K562 (cell line): Measurements from ENCODE around the gene TMEM132D. TPM values are rescaled to one million over a fixed set of nuclear protein-coding genes. Genes with fewer than 3 reads are reported as not detected.

Source experiments
- ATAC-seq: fragments of 200-7000 bp; cut with Tn5 transposase; 3 replicates; pipeline ENCODE4 v1.9.1; 2020; ENCODE audit warnings: moderate library complexity
- BruUV-seq: library from RNA; stranded (reverse); fragments of 400-500 nt; replicated peaks from 2 replicates; lab custom pipeline; 2021; lab: Mats Ljungman, UMichigan
- CTCF ChIA-PET: fragments of 300-600 bp; formaldehyde crosslinking; extraction: SDS; loops from one replicate; lab custom pipeline; 2021; ENCODE audit warnings: low intra/inter-chr PET ratio; lab: Yijun Ruan, JAX
- POLR2A ChIA-PET: fragments of 300-600, 350-650 bp; sonication (Branson Sonifier 250); formaldehyde crosslinking; extraction: SDS; loops from one replicate; lab custom pipeline; 2021; ENCODE audit warnings: antibody characterized with exemption, inconsistent platforms; lab: Yijun Ruan, JAX
- DNase-seq, 4 experiments: peaks; one replicate each; pipeline versions ENCODE4 v3.0.0 to v3.0.0-alpha.2; 2011 to 2018; ENCODE audit warnings: low spot score in 3 of 4, mixed read lengths in 3 of 4; ENCODE audit errors: extremely low read depth in 1 of 4
- FAIRE-seq: peaks from 2 replicates; lab custom pipeline; 2011; peaks lifted over from hg19 to GRCh38; lab: Jason Lieb, UNC
- H2AFZ ChIP-seq: 2 replicates; pipeline ENCODE4 v1.6.0; 2011; ENCODE audit warnings: low read depth, low read length, control low read depth, inconsistent platforms
- H3K27ac ChIP-seq: fragments of 200-600 bp; 3 replicates; pipeline ENCODE4 v1.8.0; 2011; ENCODE audit warnings: low read depth, mild to moderate bottlenecking, control low read depth, inconsistent platforms, low read length, moderate library complexity, mixed read lengths; ENCODE audit errors: extremely low read depth
- H3K27me3 ChIP-seq, 2 experiments: fragments of 300-600 bp in 1 of 2; 2 replicates in 1 of 2; 3 replicates in 1 of 2; pipeline versions ENCODE4 v1.6.0 to v1.8.0; 2011; ENCODE audit warnings: inconsistent platforms in 2 of 2, low read length in 2 of 2, mild to moderate bottlenecking in 1 of 2, mixed read lengths in 1 of 2, moderate library complexity in 1 of 2; ENCODE audit not compliant: control insufficient read depth in 2 of 2, insufficient read depth in 2 of 2
- H3K36me3 ChIP-seq: fragments of 300-600 bp; 3 replicates; pipeline ENCODE4 v1.8.0; 2011; ENCODE audit warnings: mild to moderate bottlenecking, low read length, inconsistent platforms; ENCODE audit not compliant: control insufficient read depth, insufficient read depth
- H3K4me1 ChIP-seq, 2 experiments: fragments of 200-600 bp in 1 of 2; replicated peaks in 1 of 2; 2 replicates in 1 of 2; 3 replicates in 1 of 2; pipeline versions ENCODE4 v1.5.1 to v1.8.0; 2011; ENCODE audit warnings: inconsistent platforms in 2 of 2, low read length in 2 of 2, mild to moderate bottlenecking in 1 of 2, mixed read lengths in 1 of 2, moderate library complexity in 1 of 2; ENCODE audit not compliant: control insufficient read depth in 2 of 2, insufficient read depth in 2 of 2
- H3K4me2 ChIP-seq: 2 replicates; pipeline ENCODE4 v1.6.1; 2011; ENCODE audit warnings: low read length, control low read depth, inconsistent platforms, mixed read lengths; ENCODE audit not compliant: insufficient read depth
- H3K4me3 ChIP-seq: fragments of 200-600 bp; sonication (generic), shearing (Covaris generic); 2 replicates; pipeline ENCODE4 v1.5.1; 2016; ENCODE audit warnings: control low read depth, inconsistent platforms
- H3K79me2 ChIP-seq: fragments of 200-600 bp; 3 replicates; pipeline ENCODE4 v1.8.0; 2011; ENCODE audit warnings: low read length, inconsistent platforms; ENCODE audit not compliant: control insufficient read depth, insufficient read depth
- H3K9ac ChIP-seq, 2 experiments: 2 replicates each; pipeline versions ENCODE4 v1.6.0 to v1.6.1; 2011; ENCODE audit warnings: low read depth in 2 of 2, low read length in 2 of 2, control low read depth in 1 of 2, inconsistent platforms in 1 of 2, mild to moderate bottlenecking in 1 of 2, mixed read lengths in 1 of 2; ENCODE audit not compliant: insufficient read depth in 1 of 2
- H3K9me1 ChIP-seq: one replicate; pipeline ENCODE4 v1.6.0; 2011; ENCODE audit warnings: inconsistent platforms, mild to moderate bottlenecking, low read length, moderate library complexity; ENCODE audit not compliant: control insufficient read depth, insufficient read depth
- H3K9me3 ChIP-seq: replicated peaks from 2 replicates; pipeline ENCODE4 v1.5.1; 2011; ENCODE audit warnings: low read depth, low read length, inconsistent platforms; ENCODE audit not compliant: control insufficient read depth, insufficient read depth
- H4K20me1 ChIP-seq: replicated peaks from 2 replicates; pipeline ENCODE4 v1.6.1; 2011; ENCODE audit warnings: low read length, inconsistent platforms, mixed read lengths; ENCODE audit not compliant: control insufficient read depth, insufficient read depth
- CBFA2T2 ChIP-seq: fragments of 450-650 bp; conservative IDR thresholded peaks from 2 replicates; pipeline ENCODE4 v1.6.1; 2017; ENCODE audit warnings: mild to moderate bottlenecking
- MNT ChIP-seq, 2 experiments: fragments of 450-650 bp; conservative IDR thresholded peaks; 2 replicates each; pipeline ENCODE4 v1.6.1; 2017; ENCODE audit warnings: mild to moderate bottlenecking in 2 of 2, moderate library complexity in 2 of 2
- MYNN ChIP-seq, 2 experiments: sonication (generic); formaldehyde crosslinking in 1 of 2; IDR thresholded peaks; 2 replicates each; pipeline versions ENCODE4 v1.5.0 to v1.6.1; 2016 to 2020; ENCODE audit warnings: antibody characterized with exemption in 1 of 2, missing genetic modification reagents in 1 of 2
- NFYB ChIP-seq: IDR thresholded peaks from 2 replicates; pipeline ENCODE4 v1.6.1; 2011; ENCODE audit warnings: mild to moderate bottlenecking, moderate library complexity; ENCODE audit not compliant: insufficient read length; ENCODE audit errors: extremely low read depth
- RAD51 ChIP-seq: fragments of 450-650 bp; IDR thresholded peaks from 2 replicates; pipeline ENCODE4 v1.7.1; 2016; ENCODE audit warnings: low read depth, mild to moderate bottlenecking, borderline replicate concordance
- TAF7 ChIP-seq: fragments of 450-650 bp; IDR thresholded peaks from 2 replicates; pipeline ENCODE4 v1.6.1; 2016; ENCODE audit warnings: missing genetic modification characterization, missing compliant biosample characterization
- TFE3 ChIP-seq: fragments of 450-650 bp; formaldehyde crosslinking; IDR thresholded peaks from 2 replicates; pipeline ENCODE4 v1.4.0; 2020; ENCODE audit warnings: mild to moderate bottlenecking, mixed read lengths
- TOE1 ChIP-seq, 2 experiments: fragments of 450-650 bp in 1 of 2; sonication (generic) in 1 of 2; formaldehyde crosslinking in 1 of 2; IDR thresholded peaks; 2 replicates each; pipeline versions ENCODE4 v1.7.1 to v1.8.0; 2016 to 2022; ENCODE audit warnings: borderline replicate concordance in 2 of 2, mild to moderate bottlenecking in 2 of 2, antibody characterized with exemption in 1 of 2, inconsistent platforms in 1 of 2, low read depth in 1 of 2, missing genetic modification reagents in 1 of 2, moderate library complexity in 1 of 2
- USF2 ChIP-seq: sonication (generic); formaldehyde crosslinking; IDR thresholded peaks from 2 replicates; pipeline ENCODE4 v1.5.0; 2020; ENCODE audit warnings: missing genetic modification reagents
- ZNF217 ChIP-seq: sonication (generic); formaldehyde crosslinking; IDR thresholded peaks from 2 replicates; pipeline ENCODE4 v1.8.0; 2022; ENCODE audit warnings: mild to moderate bottlenecking, missing genetic modification reagents
- WGBS: fragments of 100-300 bp; shearing (Covaris generic); methylation state at CpG from one replicate; pipeline ENCODE4 v1.1.6; 2016; ENCODE audit warnings: low coverage, mixed read lengths; ENCODE audit not compliant: insufficient coverage; ENCODE audit errors: missing lambda C conversion rate; 5-methylcytosine and 5-hydroxymethylcytosine counted together
- in situ Hi-C: fragments of 300-500 bp; cut with MboI; formaldehyde crosslinking; loops from 4 replicates; pipeline ENCODE4 v1.15.0; 2018; ENCODE audit warnings: inconsistent platforms, mixed read lengths
- intact Hi-C: fragments of 100-400 bp; cut with micrococcal nuclease; formaldehyde crosslinking; loops from 2 replicates; pipeline ENCODE4 v1.14.2; 2022
- polyA plus RNA-seq, 8 experiments: library from polyadenylated mRNA; depleted of rRNA in 4 of 8; stranded (reverse) in 5 of 8; unstranded in 3 of 8; fragments of >200 nt; fragmentation: Nextera tagmentation in 2 of 8; fragmentation: Illumina TruSeq in 1 of 8; extraction: Ambion mirVana in 2 of 8; extraction: Trizol in 1 of 8; gene quantifications; 2 replicates each; pipeline versions ENCODE4 v1.2.1 to v1.2.3, GENCODE V29; 2011 to 2014; ENCODE audit warnings: inconsistent platforms in 1 of 8, missing spikeins in 1 of 8
- total RNA-seq, 7 experiments: library from RNA; depleted of rRNA in 6 of 7; stranded (reverse); fragments of >200 nt in 6 of 7; fragmentation: Illumina TruSeq in 2 of 7; extraction: Trizol in 2 of 7; gene quantifications; 2 replicates each; pipeline versions ENCODE4 v1.2.1 to v1.2.3, GENCODE V29; 2011 to 2021; ENCODE audit warnings: low replicate concordance in 1 of 7

Gene TMEM132D
- total and polyA plus RNA-seq, 9 of the 15 experiments (the other 6 are each of a cell fraction or from before 2014, with no cell fraction given), result not detected

- DNase-seq (no peak), ATAC-seq (no peak), FAIRE-seq (no peak)
- Histone ChIP-seq H3K27me3 (no peaks in the 10 kb centered on the region), H3K9me1 (no peaks in the 10 kb centered on the region), H3K79me2 (no peaks in the 10 kb centered on the region), H3K4me2 (no peak overlapping the region), H3K4me3 (no peak overlapping the region), H3K4me1 (no peaks in the 10 kb centered on the region), H4K20me1 (no peaks in the 10 kb centered on the region), H3K9ac (no peak overlapping the region), H3K36me3 (no peaks in the 10 kb centered on the region), H3K9me3 (no peaks in the 10 kb centered on the region), H2AFZ (no peak overlapping the region), H3K27ac (no peak overlapping the region)
- 0% methylated on average over 6 of the region's 6 CpGs for WGBS
- intact Hi-C loops, result no loop called here
- ChIA-PET CTCF (no interaction called here), POLR2A (no interaction called here)
- in situ Hi-C loops, result no loop called here
- TF ChIP-seq TAF7 (tag), result no peak
- BruUV-seq, result no TSS peak
These were observed 436.1 kb downstream of the TMEM132D start for GRCh38 chr12:129467726-129468125.

GRCh38 chr12:129467289-129467688 lies 436.5 kb downstream of the TMEM132D start:
- intact Hi-C loops, result no loop called here
- ChIA-PET POLR2A (no interaction called here), CTCF (no interaction called here)
- Histone ChIP-seq H3K4me1 (no peaks in the 10 kb centered on the region), H2AFZ (no peak overlapping the region), H3K4me2 (no peak overlapping the region), H3K9ac (no peak overlapping the region), H3K4me3 (no peak overlapping the region), H3K9me1 (no peaks in the 10 kb centered on the region), H3K36me3 (no peaks in the 10 kb centered on the region), H3K27ac (no peak overlapping the region), H3K79me2 (no peaks in the 10 kb centered on the region), H4K20me1 (no peaks in the 10 kb centered on the region), H3K9me3 (no peaks in the 10 kb centered on the region), H3K27me3 (no peaks in the 10 kb centered on the region)
- WGBS, result 0% methylated on average over 1 of the region's 1 CpG
- peak; percentile 11 to 66 (median 59) for DNase-seq
- FAIRE-seq, result no peak
- in situ Hi-C loops, result no loop called here
- no TSS peak for BruUV-seq
- peak; percentile 62; the same call in 2 of the 3 replicates for ATAC-seq
- TF ChIP-seq CBFA2T2, result 0 out of 2 replicates have a peak, but pooled peaks have one; percentile 3
- TF ChIP-seq MYNN (IDR thresholded peaks at IDR 0.05), result no peak
- TF ChIP-seq MYNN (CRISPR knock-in tag; IDR thresholded peaks at IDR 0.05), result no peak
- TF ChIP-seq USF2 (CRISPR knock-in tag), result peak; percentile 66
- TF ChIP-seq MNT (conservative IDR thresholded peaks at IDR 0.05), result no peak
- no peak for TF ChIP-seq ZNF217
- TF ChIP-seq TOE1 (IDR thresholded peaks at IDR 0.05; ENCODE audit: borderline replicate concordance), result peak; percentile 45; the same call in 1 of the 2 replicates
- TF ChIP-seq TOE1 (CRISPR knock-in tag; IDR thresholded peaks at IDR 0.05; ENCODE audit: borderline replicate concordance, low read depth), result no peak
- peak; percentile 54 for TF ChIP-seq TFE3
- TF ChIP-seq NFYB, result peak; percentile 44
- TF ChIP-seq RAD51, result peak; percentile 55; the same call in 1 of the 2 replicates
